ENCODE measurements around the gene DENND2D. TPM values are rescaled to one million over a fixed set of nuclear protein-coding genes. Genes with fewer than 3 reads are reported as not detected.

DENND2D gene
- total and polyA plus RNA-seq, 2 donors from 2014 or later, result 45.3 to 81.0 TPM

DNA sequence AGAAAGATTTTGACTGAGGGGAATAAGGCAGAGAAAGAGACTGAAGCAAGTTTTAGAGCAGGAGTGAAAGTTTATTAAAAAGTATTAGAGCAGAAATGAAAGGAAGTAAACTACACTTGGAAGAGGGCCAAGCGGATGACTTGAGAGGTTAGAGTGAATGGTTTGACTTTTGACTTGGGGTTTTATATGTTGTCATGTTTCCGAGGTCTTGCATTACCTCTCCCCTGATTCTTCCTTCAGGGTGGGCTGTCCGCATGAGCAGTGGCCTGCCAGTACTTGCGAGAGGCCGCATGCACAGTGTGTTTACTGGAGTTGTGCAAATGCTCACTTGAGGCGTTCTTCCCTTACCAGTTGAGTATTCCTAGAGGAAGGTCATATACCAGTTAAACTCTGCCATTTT lies 13.0 kb upstream of the DENND2D start:
- intact Hi-C loops (cut with DNase I), result no loop called here
- TF ChIP-seq, protein P1, sequence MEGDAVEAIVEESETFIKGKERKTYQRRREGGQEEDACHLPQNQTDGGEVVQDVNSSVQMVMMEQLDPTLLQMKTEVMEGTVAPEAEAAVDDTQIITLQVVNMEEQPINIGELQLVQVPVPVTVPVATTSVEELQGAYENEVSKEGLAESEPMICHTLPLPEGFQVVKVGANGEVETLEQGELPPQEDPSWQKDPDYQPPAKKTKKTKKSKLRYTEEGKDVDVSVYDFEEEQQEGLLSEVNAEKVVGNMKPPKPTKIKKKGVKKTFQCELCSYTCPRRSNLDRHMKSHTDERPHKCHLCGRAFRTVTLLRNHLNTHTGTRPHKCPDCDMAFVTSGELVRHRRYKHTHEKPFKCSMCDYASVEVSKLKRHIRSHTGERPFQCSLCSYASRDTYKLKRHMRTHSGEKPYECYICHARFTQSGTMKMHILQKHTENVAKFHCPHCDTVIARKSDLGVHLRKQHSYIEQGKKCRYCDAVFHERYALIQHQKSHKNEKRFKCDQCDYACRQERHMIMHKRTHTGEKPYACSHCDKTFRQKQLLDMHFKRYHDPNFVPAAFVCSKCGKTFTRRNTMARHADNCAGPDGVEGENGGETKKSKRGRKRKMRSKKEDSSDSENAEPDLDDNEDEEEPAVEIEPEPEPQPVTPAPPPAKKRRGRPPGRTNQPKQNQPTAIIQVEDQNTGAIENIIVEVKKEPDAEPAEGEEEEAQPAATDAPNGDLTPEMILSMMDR (IDR thresholded peaks at IDR 0.05; ENCODE audit: borderline replicate concordance, extremely low read depth, insufficient read depth), result no peak

DNA sequence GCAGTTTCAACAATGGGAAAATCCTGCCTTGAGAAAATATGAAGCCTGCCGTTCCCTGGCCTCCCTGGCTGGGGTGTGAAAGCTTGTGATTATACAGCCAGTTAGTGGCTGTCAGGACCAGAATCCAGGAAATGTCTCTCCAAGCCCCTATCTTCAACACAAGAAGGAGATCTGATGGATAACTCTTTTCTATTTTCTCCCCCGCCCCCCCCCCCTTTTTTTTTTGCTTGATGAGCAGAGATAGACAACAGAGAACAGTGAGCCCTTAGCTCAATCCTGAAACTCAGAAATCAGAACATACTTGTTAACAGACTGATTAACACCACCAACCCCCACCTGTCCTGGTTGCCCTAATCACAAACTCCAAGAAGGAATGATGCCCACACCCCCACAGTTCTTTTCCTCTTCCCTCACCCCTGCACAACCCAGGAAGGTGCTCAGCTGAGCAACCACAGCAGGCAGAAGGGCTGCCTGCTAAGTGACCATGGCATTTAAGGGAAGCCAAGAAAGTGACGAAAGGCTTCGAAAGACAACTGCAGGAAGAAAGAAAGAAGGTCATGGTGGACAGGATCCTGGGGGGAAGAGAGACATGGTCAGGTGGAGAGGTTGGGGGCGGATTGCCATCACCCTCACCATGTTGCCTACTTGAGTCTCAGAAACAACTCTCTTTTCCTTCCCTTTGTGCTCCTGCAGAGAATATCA lies 12.3 kb upstream of the DENND2D start:
- H3K9me3 ChIP-seq (ENCODE audit: control insufficient read depth in 2 of 3, insufficient read depth in 1 of 3, low read length in 3 of 3), result no peaks in the 10 kb centered on the region
- DNase-seq (no peak), FAIRE-seq (no peak)
- TF ChIP-seq, protein P1 (IDR thresholded peaks at IDR 0.05; ENCODE audit: borderline replicate concordance, extremely low read depth, insufficient read depth), result no peak
- H3K4me1 ChIP-seq (ENCODE audit: control insufficient read depth in 2 of 3, insufficient read depth in 2 of 3, low read depth in 1 of 3, low read length in 3 of 3), result peaks cover 0 to 2% (median 0%) of the 10 kb centered on the region in 3 donors
- intact Hi-C loops (cut with DNase I), result no loop called here
- H3K27ac ChIP-seq (ENCODE audit: low read depth in 2 of 2, low read length in 2 of 2), result no peak overlapping the region
- H3K9ac ChIP-seq (ENCODE audit: low read length in 3 of 3), result no peak overlapping the region
- H3K27me3 ChIP-seq (ENCODE audit: control insufficient read depth, insufficient read depth, low read length), result no peaks in the 10 kb centered on the region
- no peak overlapping the region for H3K4me3 ChIP-seq (ENCODE audit: low read length in 3 of 3)
- H3K36me3 ChIP-seq (ENCODE audit: control insufficient read depth in 2 of 3, insufficient read depth in 3 of 3, low read length in 3 of 3), result no peaks in the 10 kb centered on the region

More for the DNA sequence above, 13.0 kb upstream of the DENND2D start:
- H3K36me3 ChIP-seq (ENCODE audit: control insufficient read depth in 2 of 3, insufficient read depth in 3 of 3, low read length in 3 of 3), result no peaks in the 10 kb centered on the region
- H3K27me3 ChIP-seq (ENCODE audit: control insufficient read depth, insufficient read depth, low read length), result no peaks in the 10 kb centered on the region
- no peak for FAIRE-seq
- H3K9ac ChIP-seq (ENCODE audit: low read length in 3 of 3), result no peak overlapping the region
- H3K4me1 ChIP-seq (ENCODE audit: control insufficient read depth in 2 of 3, insufficient read depth in 2 of 3, low read depth in 1 of 3, low read length in 3 of 3), result peaks cover 0 to 2% (median 0%) of the 10 kb centered on the region in 3 donors
- no peaks in the 10 kb centered on the region for H3K9me3 ChIP-seq (ENCODE audit: control insufficient read depth in 2 of 3, insufficient read depth in 1 of 3, low read length in 3 of 3)
- H3K4me3 ChIP-seq (ENCODE audit: low read length in 3 of 3), result no peak overlapping the region
- H3K27ac ChIP-seq (ENCODE audit: low read depth in 2 of 2, low read length in 2 of 2), result no peak overlapping the region
- no peak for DNase-seq

DNA sequence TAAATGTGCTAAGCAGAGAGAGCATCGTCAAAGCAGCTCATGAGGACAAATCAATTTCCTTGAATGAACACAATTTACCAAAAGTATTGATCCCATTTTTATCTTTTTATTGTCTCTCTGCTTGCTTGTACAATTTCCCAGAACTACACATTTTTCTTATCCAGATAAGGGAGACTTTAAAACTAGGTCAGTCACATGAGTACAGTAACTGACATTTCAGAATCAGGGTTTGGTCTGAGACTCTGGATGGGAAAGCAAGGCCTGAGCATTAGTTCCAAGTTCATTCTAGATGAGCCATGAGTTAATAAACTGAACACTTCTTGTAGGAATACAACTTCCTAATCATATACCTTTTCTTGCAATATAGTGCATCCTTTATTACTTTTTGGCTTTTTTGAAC lies 11.5 kb upstream of the DENND2D start:
- Histone ChIP-seq H3K4me3 (ENCODE audit: low read length in 3 of 3) (no peak overlapping the region), H3K36me3 (ENCODE audit: control insufficient read depth in 2 of 3, insufficient read depth in 3 of 3, low read length in 3 of 3) (no peaks in the 10 kb centered on the region), H3K9me3 (ENCODE audit: control insufficient read depth in 2 of 3, insufficient read depth in 1 of 3, low read length in 3 of 3) (no peaks in the 10 kb centered on the region), H3K27ac (ENCODE audit: low read depth in 2 of 2, low read length in 2 of 2) (no peak overlapping the region), H3K4me1 (ENCODE audit: control insufficient read depth in 2 of 3, insufficient read depth in 2 of 3, low read depth in 1 of 3, low read length in 3 of 3) (peaks cover 0 to 2% (median 0%) of the 10 kb centered on the region in 3 donors), H3K27me3 (ENCODE audit: control insufficient read depth, insufficient read depth, low read length) (no peaks in the 10 kb centered on the region), H3K9ac (ENCODE audit: low read length in 3 of 3) (no peak overlapping the region)
- TF ChIP-seq, protein P1 (IDR thresholded peaks at IDR 0.05; ENCODE audit: borderline replicate concordance, extremely low read depth, insufficient read depth), result no peak
- FAIRE-seq (no peak), DNase-seq (no peak)
- intact Hi-C loops (cut with DNase I), result no loop called here

Data from kidney (tissue), 14 donors.